Erythroblast (primary cell): ENCODE data around the gene ABCC3.

Source experiments
- GATA1 ChIP-seq: IDR thresholded peaks from 2 replicates; pipeline ENCODE4 v1.6.1; 2011; ENCODE audit warnings: low read depth, mild to moderate bottlenecking, control low read depth, low read length, moderate library complexity
- POLR2A ChIP-seq: IDR thresholded peaks from 2 replicates; pipeline ENCODE4 v1.6.1; 2011; ENCODE audit warnings: mild to moderate bottlenecking, low read length

DNA sequence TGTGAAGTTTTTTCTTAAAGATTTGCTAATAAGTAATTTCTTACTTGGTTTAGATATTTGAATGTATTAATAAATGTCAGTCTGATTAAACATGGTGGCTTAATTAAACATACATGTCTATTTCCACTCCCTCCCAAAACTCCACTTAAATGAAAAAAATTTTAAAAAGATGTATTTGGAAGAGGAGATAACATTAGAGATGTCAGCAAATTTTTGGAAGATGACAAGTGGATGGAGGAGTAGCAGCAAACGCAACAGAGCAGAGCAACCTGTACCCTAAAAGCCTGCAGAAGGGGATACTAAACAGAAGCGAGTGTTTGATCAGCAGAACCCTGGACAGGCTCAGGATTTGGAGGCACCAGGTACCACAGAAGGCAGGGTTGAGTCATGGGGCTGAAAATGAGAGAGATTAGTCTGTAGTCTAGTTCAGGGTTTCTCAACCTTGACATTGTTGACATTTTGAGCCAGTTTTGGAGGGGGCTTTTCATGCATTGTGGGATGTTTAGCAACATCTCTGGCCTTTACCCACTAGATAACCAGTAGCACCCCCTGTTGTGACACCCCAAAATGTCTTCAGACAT lies 102.5 kb downstream of the ABCC3 start:
- TF ChIP-seq POLR2A = no peak
- TF ChIP-seq GATA1 = no peak
